Adipose tissue (tissue), 3 donors: ENCODE measurements around the gene HOXA7. TPM values are rescaled to one million over a fixed set of nuclear protein-coding genes. Genes with fewer than 3 reads are reported as not detected.
A peak's percentile ranks its signal among the peaks of the same experiment; 100 is the strongest.

Experiments
- H3K27ac ChIP-seq: one replicate; pipeline ENCODE4 v1.5.1; 2013; ENCODE audit warnings: low read depth, low read length
- WGBS, 3 donors: extraction: QIAGEN DNeasy Blood & Tissue Kit; methylation state at CpG; one replicate each; pipeline ENCODE4 v1.1.7; 2013; 5-methylcytosine and 5-hydroxymethylcytosine counted together
- polyA plus RNA-seq, 3 donors: library from polyadenylated mRNA; stranded (reverse); fragments of 200-250 nt; gene quantifications; one replicate each; pipeline ENCODE4 v1.2.3, GENCODE V29; 2013
- donor health status: healthy with polysubstance abuse.
- donor health status: Bipolar disorder and iron deficiency.
- donor health status: healthy.

HOXA7 gene
- polyA plus RNA-seq, 3 donors, result 1.3 to 10.8 (median 5.2) TPM

GRCh38 chr7:27117887-27118491, 38.5 kb downstream of the HOXA7 start:
- WGBS, 3 donors, result 26 to 42% (median 34%) methylated on average over 19 of the region's 19 CpGs
- H3K27ac ChIP-seq, result no peak overlapping the region

- H3K27ac ChIP-seq, result no peak overlapping the region
- WGBS, 3 donors, result 21 to 53% (median 52%) methylated on average over 12 of the region's 12 CpGs
Observed at GRCh38 chr7:27116962-27117886, 39.3 kb downstream of the HOXA7 start.

GRCh38 chr7:27116031-27116961, 40.2 kb downstream of the HOXA7 start:
- WGBS, 3 donors, result 39 to 53% (median 50%) methylated on average over 20 of the region's 20 CpGs
- no peak overlapping the region for H3K27ac ChIP-seq

- H3K27ac ChIP-seq, result peak overlapping the region; percentile 87
- WGBS, 3 donors, result 21 to 49% (median 46%) methylated on average over 45 of the region's 45 CpGs
Observed at GRCh38 chr7:27115221-27116026, 41.1 kb downstream of the HOXA7 start.

- 21 to 44% (median 39%) methylated on average over 6 of the region's 6 CpGs for WGBS, 3 donors
- H3K27ac ChIP-seq, result peak overlapping the region; percentile 87
Observed at GRCh38 chr7:27114881-27115220, 41.6 kb downstream of the HOXA7 start.

GRCh38 chr7:27113991-27114769, 42.3 kb downstream of the HOXA7 start:
- WGBS, 3 donors, result 11 to 55% (median 39%) methylated on average over 18 to 26 of the region's 26 CpGs

GRCh38 chr7:27112955-27113949, 43.2 kb downstream of the HOXA7 start:
- H3K27ac ChIP-seq, result peak overlapping the region; percentile 79

More at GRCh38 chr7:27113991-27114769, 42.3 kb downstream of the HOXA7 start:
- H3K27ac ChIP-seq, result peak overlapping the region; percentile 51

GRCh38 chr7:27112361-27112760, 44.1 kb downstream of the HOXA7 start:
- 32 to 41% (median 41%) methylated on average over 4 of the region's 4 CpGs for WGBS, 3 donors

More at GRCh38 chr7:27112955-27113949, 43.2 kb downstream of the HOXA7 start:
- 12 to 44% (median 42%) methylated on average over 40 to 57 of the region's 57 CpGs for WGBS, 3 donors

GRCh38 chr7:27111751-27112277, 44.7 kb downstream of the HOXA7 start:
- 13 to 40% (median 38%) methylated on average over 4 of the region's 4 CpGs for WGBS, 3 donors
- H3K27ac ChIP-seq, result peak overlapping the region; percentile 91

More at GRCh38 chr7:27112361-27112760, 44.1 kb downstream of the HOXA7 start:
- no peak overlapping the region for H3K27ac ChIP-seq

GRCh38 chr7:27111042-27111750, 45.3 kb downstream of the HOXA7 start:
- H3K27ac ChIP-seq, result peak overlapping the region; percentile 82
- WGBS, 3 donors, result 21 to 48% (median 33%) methylated on average over 6 of the region's 6 CpGs

- H3K27ac ChIP-seq, result peak overlapping the region; percentile 82
- 23 to 63% (median 59%) methylated on average over 64 to 66 of the region's 66 CpGs for WGBS, 3 donors
Observed at GRCh38 chr7:27110186-27111031, 46.1 kb downstream of the HOXA7 start.

GRCh38 chr7:27109466-27110185, 46.8 kb downstream of the HOXA7 start:
- H3K27ac ChIP-seq, result peak overlapping the region; percentile 77

GRCh38 chr7:27108390-27109127, 47.9 kb downstream of the HOXA7 start:
- peak overlapping the region; percentile 77 for H3K27ac ChIP-seq
- 11 to 48% (median 39%) methylated on average over 37 to 41 of the region's 41 CpGs for whole genome bisulfite sequencing, 3 donors

More at GRCh38 chr7:27109466-27110185, 46.8 kb downstream of the HOXA7 start:
- 68 to 89% (median 81%) methylated on average over 4 of the region's 4 CpGs for WGBS, 3 donors
